SIG-M5 (cell line): ENCODE measurements around the gene ALG6.
"Not testable (repeated sequence)": the region's sequence is repeated elsewhere in the genome, so short reads cannot be mapped to it uniquely, and the experiment has no call there.

ENCODE experiments used
- DNase-seq: peaks from one replicate; lab custom pipeline; 2025; lab: John Stamatoyannopoulos, UW

Gene ALG6

GRCh38 chr1:63414691-63415365, 47.4 kb downstream of the ALG6 start:
- DNase-seq: no peak

GRCh38 chr1:63418101-63418500, 50.7 kb downstream of the ALG6 start:
- no peak for DNase-seq

GRCh38 chr1:63420746-63421145, 53.3 kb downstream of the ALG6 start:
- DNase-seq: not testable (repeated sequence)

GRCh38 chr1:63423649-63424048, 56.2 kb downstream of the ALG6 start:
- DNase-seq: no peak

GRCh38 chr1:63428815-63429214, 61.4 kb downstream of the ALG6 start:
- no peak for DNase-seq

GRCh38 chr1:63429281-63429680, 61.9 kb downstream of the ALG6 start:
- DNase-seq: no peak

- DNase-seq: no peak
Observed at GRCh38 chr1:63435161-63435560, 67.7 kb downstream of the ALG6 start.

GRCh38 chr1:63442141-63442475, 74.7 kb downstream of the ALG6 start:
- no peak for DNase-seq

GRCh38 chr1:63448731-63449246, 81.4 kb downstream of the ALG6 start:
- DNase-seq: no peak

GRCh38 chr1:63450416-63450815, 83.0 kb downstream of the ALG6 start:
- DNase-seq: no peak

GRCh38 chr1:63453232-63453631, 85.8 kb downstream of the ALG6 start:
- no peak for DNase-seq

GRCh38 chr1:63454269-63454668, 86.8 kb downstream of the ALG6 start:
- no peak for DNase-seq

- no peak for DNase-seq
Observed at GRCh38 chr1:63458750-63459149, 91.3 kb downstream of the ALG6 start.

- no peak for DNase-seq
Observed at GRCh38 chr1:63461661-63462230, 94.3 kb downstream of the ALG6 start.

GRCh38 chr1:63463248-63463647, 95.8 kb downstream of the ALG6 start:
- no peak for DNase-seq

- DNase-seq: no peak
Observed at GRCh38 chr1:63466181-63466580, 98.8 kb downstream of the ALG6 start.

- no peak for DNase-seq
Observed at GRCh38 chr1:63466759-63467158, 99.3 kb downstream of the ALG6 start.

- not testable (repeated sequence) for DNase-seq
Observed at GRCh38 chr1:63468683-63469082, 101.3 kb downstream of the ALG6 start.

- DNase-seq: no peak
Observed at GRCh38 chr1:63475761-63476160, 108.3 kb downstream of the ALG6 start.

- no peak for DNase-seq
Observed at GRCh38 chr1:63480057-63480456, 112.6 kb downstream of the ALG6 start.

GRCh38 chr1:63486629-63487028, 119.2 kb downstream of the ALG6 start:
- DNase-seq: no peak

GRCh38 chr1:63487336-63488065, 120.1 kb downstream of the ALG6 start:
- DNase-seq: no peak
